Stimulated activated CD8-positive, alpha-beta memory T cell treated with anti-CD3 and anti-CD28 coated beads, Interleukin-7, amount 100 ng/mL, for 48 hours (primary cell): ENCODE data around the gene CYCS.
"Not testable (repeated sequence)": the region's sequence is repeated elsewhere in the genome, so short reads cannot be mapped to it uniquely, and the experiment has no call there.

Source experiments
- DNase-seq, 2 donors: peaks; one replicate each; pipeline ENCODE4 v3.0.0-alpha.2; 2020; ENCODE audit warnings: low read depth in 1 of 2; ENCODE audit errors: extremely low read depth in 1 of 2

Gene CYCS

DNA sequence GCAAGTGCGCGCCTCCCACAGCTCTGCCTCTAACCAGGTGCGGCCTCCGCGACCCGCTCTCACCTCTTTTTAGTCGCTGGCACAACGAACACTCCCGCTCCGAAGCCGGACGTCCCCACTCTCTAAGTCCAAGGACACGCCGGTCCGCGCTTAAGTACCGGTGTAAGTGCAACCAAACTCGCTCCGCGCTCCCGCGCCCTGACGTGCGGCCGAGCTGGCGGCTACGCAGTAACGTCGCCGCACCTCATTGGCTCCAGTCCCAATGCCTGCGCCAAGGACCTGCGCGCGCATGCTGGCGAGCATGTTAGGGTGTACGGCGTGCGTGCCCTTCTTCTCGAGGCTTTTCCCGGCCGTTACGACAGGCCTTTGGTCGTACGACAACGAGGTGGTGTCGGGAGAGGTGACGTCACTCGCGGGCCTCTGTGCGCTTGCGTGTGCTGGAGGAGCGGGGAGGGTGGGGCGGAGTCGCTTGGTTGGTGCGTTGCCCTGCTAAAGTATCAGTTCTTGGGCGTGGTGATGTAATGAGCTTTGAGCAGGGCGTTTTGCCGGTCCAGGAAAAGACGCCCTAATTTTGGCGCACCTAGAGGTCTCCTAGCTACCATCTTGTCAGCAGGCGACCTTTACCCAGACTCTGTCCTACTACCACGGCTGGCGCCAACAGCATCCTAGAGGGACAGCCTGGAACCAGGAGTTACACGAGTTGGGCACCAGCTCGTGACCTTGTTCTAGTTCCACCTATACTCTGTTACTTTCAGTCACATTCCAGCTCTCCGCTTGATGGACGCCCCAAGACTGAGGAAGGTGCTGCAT is at the start of gene CYCS:
Gene CYCS, minus strand, starts transcription at position 124 of the 810 bp plus-strand sequence. CDS start 1,141 bp downstream, outside the sequence.
- peak; percentile 98 to 100 for DNase-seq

DNA sequence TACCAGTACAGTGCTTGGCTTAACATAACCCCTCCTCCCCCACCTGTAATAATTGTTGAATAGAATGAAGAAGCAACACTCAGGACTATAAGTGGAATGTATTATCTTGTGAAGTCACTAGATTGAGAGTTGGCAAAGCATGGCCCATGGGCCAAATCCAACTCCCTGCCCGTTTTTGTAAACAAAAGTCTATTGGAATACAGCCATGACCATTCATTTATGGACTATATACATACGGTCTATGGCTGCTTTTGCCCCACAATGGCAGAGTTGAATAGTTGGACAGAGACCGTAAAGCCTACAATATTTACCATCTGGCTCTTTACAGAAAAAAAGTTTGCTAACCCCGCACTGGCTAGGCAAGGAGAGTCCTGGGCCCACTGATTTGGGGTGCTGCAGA is 48.1 kb upstream of the CYCS start:
- DNase-seq = no peak

DNA sequence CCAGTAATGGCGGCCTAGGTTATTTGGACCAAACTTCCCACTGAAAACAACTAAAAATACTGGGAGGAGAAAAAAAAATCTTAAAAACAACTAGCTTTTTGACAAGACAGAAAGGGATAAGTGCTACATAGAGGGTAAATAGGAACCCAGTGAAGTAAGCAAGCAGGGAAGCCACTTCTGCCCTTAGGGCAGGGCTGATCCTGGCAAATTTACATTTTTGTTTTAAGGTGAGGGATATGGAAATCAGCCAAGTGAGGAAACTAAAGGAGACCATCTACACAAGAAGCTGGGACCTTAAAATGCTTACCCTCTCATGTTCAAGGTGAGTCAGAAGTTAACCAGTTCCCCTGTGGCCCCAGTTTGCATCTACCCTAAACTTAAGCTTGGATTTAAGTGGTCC is 46.5 kb upstream of the CYCS start:
- DNase-seq = no peak

DNA sequence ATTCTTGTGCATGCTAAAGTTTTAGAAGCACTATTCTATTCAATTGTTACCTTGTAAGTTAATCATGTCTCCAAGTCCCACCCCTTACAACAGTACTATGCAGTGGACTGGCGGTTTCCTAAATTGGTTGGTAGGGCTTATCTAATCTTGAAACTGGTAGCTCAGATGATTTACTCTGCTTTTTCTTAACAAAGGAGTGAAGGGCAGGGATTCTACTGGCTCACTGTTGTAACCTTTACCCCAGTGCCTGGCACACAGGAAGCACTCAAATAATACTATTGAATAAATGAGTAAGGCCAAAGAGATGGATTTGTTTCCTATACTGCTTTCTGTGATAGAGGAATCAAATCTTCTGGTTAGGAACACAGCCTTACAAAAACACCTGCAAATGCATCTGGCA is 46.0 kb upstream of the CYCS start:
- DNase-seq = no peak

DNA sequence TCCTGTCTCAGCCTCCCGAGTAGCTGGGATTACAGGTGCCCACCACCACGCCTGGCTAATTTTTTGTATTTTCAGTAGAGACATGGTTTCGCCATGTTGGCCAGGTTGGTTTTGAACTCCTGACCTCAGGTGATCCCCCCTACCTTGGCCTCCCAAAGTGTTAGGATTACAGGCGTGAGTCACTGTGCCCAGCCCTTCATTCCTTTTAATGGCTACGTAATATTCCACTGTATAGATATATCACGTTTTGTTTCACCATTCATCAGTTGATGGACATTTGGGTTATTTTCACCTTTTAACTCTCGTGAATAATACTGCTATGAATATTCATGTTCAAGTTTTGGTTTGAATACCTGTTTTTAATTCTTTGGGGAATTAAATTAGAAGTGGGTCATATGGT is 44.6 kb upstream of the CYCS start:
- no peak for DNase-seq

DNA sequence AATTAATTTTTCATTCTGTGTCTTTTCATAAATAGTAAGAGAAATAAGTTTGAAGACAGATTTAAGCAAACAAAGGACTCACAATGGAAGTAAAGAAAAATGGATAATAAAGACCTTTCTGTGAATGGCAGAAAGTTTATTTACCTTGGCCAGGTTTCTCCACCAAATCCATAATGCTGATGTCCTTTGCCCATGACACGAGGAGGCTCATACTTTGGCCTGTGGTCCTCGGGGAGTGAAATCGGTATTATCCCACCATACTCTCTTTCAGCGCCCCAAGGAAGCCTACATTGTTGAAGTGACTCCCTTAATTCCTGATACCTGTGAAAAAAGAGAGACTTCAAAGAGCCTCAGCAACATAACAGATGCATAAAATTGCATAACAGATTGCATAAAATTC is 43.1 kb upstream of the CYCS start:
- no peak for DNase-seq

DNA sequence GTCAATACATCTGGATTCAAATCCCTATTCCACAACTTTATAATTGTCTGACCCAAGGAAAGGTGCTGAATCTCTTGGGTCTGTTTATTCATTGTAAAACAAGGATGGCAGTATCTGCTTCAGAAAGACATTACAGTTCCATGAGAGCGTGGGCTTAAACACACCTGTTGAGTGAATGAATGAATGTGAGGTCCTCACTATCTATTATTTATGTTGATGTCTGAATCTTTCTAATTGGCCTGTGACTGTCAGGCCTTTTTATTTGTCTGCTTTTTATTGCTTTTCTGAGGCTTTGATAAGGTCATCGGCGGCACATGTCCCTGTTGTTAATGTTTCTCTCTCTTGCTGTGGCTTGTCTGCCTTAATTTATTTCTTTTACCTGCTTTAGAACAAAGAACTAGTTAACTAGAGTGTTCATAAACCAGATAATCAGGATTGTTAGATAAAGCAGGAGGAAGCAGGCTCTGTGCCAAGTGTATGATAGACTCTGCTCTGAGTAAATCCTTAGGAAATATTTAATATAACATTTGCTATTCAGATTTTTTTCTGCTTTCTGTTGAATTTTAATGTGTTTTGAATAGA is 42.3 kb upstream of the CYCS start:
- no peak for DNase-seq

DNA sequence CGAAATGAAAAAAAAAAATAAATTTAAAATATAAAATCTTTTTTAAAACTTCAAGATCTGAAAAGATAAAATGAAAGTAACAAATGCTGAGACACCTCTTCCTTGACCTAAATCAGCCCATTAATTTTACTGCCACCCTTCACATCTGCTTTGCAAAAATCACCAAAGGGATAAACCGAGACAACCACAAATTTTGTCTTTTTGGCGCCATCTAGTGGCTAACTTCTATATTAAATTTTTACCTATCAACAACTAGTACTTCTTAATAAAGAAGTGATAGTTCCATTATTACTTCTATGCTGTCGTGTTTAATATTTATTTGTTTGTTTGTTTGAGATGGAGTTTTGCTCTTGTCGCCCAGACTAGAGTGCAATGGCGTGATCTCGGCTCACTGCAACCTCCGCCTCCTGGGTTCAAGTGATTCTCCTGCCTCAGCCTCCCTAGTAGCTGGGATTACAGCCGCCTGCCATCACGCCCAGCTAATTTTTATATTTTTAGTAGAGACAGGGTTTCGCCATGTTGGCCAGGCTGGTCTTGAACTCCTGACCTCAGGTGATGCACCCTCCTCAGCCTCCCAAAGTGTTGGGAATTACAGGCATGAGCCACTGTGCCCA is 35.0 kb upstream of the CYCS start:
- not testable (repeated sequence) for DNase-seq

DNA sequence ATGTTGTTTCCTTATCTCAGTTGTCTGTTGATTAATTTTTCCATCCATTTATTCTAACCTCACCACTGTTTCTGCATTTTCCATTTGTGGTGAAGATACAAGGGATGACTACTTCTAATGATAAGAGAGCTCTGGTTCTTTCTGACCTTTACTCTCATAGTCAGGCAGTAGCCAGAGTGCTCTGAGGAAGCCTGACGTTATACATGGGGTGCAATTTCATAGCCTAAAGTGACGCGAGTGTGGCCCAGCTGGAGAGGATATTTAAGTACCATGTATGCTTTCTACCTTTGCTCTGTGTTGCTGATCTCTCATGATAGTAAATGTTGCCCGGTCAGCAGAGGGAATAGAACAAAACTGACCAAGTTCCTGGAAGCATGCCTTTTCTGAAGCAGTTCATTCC is 33.9 kb upstream of the CYCS start:
- DNase-seq = no peak

DNA sequence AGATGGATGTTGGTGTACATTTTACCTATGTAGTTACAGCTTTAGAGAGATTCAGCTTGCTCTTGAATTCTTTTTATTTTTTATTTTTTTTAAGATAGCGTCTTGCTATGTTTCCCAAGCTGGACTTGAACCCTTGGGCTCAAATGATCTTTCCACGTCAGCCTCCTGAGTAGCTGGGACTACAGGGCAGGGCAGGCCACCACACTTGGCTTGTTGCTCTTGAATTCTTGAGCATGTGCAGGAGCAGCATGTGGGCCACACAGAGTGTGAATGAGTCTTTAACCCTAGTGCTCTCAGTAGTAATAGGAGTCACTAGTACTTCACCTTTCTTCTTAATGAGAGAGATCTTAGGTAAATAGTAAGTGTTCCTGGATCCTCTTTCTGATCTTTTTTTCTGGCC is 26.7 kb upstream of the CYCS start:
- DNase-seq = no peak

DNA sequence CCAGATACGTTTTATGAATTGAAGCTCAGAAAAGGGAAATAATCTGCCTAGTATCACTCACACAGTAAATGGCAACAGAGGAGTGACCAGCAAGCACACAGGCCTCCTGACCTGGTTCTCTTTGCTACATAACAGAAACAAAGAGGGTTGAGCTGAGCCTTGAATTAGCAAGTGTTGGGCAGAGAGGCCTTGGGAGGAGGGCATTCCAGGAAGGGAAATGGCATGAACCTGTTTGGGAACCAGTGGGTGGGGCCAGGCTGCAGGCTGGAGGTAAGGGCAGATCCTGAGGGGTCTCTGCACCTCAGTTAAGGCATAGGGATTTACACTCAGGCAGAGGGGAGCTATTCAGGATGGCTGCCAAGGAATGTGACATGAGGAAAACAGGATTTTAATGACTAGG is 24.8 kb upstream of the CYCS start:
- DNase-seq = no peak

DNA sequence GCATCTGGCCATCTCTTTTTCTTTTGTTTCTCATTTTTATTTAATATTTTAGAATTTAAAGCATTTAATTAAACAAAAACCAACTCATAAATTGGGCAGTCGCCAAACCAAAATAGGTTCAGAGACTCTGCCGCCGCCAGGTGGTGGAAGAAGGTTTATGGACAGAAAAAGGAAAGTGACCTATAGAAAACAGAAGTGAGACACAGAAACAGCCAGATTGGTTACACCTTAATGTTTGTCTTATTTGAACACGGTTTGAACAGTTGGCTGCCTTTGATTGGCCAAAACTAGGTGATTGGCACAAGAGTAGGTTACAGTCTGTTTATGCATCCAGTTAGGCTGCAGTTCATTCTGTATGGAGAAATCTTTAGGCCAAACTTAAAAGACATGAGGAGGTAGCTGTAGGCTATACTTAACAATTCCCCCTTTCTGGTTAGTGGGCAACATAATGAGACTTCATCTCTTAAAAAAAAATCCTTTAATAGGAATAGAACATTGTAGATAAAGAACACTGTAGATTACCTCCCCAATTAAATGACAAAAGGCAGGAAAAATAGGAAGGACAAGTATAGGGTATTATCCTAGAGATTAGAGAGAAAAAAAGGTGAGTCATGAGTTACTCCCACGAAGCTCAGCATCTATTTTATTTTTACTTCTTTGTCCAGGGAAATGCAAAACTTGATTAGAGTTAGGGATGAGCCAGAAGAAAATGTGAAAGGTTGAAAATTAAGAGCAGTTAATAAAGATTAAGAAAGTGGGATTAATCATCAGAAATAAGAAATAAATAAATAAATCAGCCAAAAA is 23.9 kb upstream of the CYCS start:
- DNase-seq = no peak

DNA sequence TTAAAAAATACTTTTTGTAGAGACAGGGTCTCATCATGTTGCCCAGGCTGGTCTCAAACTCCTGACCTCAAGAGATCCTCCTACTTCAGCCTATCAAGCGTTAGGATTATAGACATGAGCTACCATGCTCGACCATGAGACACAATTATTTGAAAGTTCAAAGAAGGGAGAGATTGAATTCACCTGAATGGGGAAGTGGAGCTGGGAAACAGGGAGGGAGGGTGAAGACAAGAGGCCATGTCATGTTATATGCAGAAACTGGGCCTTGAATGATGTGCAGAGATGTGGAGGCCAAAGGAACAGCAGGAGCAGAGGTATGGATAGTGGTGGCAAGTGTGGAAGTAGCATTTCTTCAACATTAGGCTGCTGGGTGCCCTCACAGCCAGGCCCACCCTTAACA is 18.7 kb upstream of the CYCS start:
- DNase-seq = no peak

DNA sequence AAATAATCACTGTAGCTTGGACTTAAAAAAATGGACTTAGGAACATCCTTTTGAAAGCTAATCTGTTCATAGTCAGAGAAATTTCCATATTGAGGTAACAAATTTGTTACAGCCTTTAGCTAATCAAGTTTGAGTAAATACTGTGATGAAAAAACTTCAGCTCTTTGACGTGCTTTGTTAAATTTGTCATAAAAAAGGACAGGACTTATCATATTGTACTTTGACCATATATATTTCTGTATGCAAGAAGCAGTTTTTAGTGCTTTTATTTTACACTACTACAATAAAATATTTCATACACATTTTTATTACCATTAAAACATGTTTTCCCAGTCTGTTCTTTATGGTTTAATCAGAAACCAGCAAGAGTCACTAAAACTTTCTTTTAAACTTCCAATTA is 14.5 kb upstream of the CYCS start:
- DNase-seq = no peak

DNA sequence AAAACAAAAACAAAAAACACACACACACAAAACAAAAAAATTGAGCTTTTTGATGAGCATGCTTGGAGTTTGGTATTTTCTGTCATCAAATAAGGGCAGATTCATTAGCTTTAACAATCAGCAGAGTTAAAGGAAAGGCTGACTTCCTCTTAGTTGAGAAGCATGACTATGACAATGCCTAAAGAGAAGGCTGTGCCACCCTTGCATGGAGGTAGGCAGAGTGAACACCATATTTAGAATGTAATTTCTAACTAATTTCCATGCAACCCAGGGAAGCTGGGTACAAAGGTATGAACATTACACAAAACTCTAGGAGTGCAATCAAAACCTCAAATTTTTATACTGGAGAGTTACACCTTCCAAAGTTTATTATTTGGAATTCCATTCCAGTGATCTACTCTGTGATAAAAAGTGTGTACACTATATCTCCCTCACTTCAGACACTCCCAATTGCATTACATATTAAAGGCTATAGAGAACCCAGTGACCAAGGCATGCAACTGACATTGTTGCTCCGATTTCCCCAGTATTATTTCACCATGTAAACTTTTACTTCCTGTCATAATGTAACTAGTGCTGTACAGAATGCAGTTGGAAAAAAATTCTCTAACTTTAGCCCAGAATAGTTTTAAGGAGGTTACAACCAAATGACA is 9.4 kb upstream of the CYCS start:
- DNase-seq = no peak

DNA sequence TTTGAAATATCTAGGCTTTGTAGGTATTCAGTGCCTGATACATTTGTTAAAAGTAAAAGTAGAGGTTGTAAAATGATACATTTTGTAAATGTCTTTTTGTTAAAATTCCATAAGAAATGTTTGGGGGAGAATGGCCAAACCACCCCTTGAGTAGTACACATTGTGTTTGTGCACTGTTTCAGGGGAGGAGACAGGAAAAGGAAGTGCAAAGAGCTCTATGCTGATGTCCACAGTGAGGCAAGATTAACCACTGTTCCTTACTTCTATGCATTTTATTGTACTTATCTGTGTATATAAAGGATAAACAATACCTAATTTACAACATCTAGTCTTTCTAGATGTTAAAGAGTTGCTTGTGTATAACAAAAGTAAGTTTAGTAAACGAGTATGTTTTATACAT is 7.4 kb upstream of the CYCS start:
- no peak for DNase-seq

DNA sequence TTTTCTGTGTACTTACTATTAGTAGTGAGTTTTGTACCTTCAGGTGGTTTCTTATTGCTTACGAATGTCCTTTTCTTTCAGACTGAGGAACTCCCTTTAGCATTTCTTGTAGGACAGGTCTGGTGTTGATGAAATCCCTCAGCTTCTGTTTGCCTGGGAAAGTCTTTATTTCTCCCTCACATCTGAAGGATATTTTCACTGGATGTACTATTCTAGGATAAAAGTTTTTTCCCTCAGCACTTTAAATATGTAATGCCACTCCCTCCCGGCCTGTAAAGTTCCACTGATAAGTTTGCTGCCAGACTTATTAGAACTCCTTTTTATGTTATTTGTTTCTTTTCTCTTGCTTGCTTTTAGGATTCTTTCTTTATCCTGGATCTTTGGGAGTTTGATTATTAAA is 1.7 kb upstream of the CYCS start:
- no peak for DNase-seq

DNA sequence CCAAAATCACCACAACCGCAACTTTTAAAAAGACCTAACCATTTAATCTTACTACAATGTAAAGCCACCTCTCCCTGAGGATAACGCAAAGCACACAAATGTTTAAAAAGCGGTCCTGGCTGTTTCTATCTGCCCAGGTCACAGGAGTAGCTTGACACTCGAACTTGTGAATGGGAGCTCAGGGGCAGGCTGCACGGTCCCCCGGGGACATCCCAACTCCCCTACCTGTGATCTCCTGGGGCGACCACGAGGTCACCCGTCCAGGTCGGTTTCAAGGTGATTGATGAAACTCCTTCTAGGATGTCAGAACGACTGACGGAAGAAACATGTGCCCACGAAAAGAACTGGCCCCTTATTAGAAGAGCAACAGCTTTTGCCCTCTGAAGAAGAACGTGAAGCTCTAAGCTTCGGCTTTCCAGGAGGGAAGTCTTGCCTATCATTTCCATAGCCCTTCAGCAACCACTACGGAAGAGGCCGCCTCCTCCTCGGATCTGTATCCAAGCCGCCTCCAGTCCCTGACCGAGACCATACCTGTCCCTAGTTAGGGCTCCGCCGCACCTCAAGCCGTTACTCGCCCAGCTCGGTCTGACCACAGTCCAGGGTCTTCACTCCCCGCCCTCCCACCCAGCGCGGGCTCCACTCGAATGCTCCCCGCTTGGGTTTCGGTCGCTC is 459 bp downstream of the CYCS start:
- DNase-seq = no peak

DNA sequence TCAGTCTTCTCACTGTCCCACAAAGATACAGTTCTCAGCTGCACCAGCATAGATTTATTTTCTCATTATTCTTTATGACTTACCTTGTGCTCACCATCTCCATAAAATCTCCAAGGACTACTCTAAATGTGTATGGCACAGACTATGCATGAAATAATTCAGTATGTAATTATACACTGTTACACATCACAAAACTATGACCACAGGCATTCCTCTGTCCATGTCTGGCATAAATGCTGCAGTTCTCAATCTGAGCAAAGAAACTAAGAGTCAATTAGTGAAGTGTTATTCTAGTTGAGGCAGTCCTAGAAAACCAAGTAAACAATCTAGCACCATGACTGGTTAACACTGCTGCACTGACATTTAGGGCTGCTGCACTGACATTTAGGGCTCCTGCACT is 2.7 kb downstream of the CYCS start:
- no peak for DNase-seq

DNA sequence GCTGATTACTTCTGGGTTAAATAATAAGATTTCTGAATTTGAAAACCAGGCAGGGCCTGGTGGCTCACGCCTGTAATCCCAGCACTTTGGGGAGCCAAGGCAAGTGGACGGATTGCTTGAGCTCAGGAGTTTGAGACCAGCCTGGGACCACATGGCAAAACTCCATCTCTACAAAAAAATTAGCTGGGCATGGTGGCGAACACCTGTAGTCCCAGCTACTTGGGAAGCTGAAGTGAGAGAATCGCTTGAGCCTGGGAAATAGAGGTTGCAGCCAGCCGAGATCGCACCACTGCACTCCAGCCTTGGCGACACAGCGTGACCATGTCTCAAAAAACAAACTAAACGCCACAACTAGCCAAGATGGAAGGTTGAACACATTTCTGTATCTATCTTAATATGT is 3.5 kb downstream of the CYCS start:
- DNase-seq = no peak
